ENCODE measurements around the gene TGFBR3.

GRCh38 chr1:91685994-91686393 is 200.0 kb downstream of the TGFBR3 start:
- no peak for TF ChIP-seq MLX (CRISPR knock-in tag; IDR thresholded peaks at IDR 0.05)
- no peak for TF ChIP-seq USF2 (CRISPR knock-in tag; IDR thresholded peaks at IDR 0.05)
- TF ChIP-seq CREB1 (CRISPR knock-in tag; IDR thresholded peaks at IDR 0.05), result no peak
- no peak for TF ChIP-seq FOXJ3 (CRISPR knock-in tag; IDR thresholded peaks at IDR 0.05; ENCODE audit: borderline replicate concordance)
- no peak for TF ChIP-seq ZNF121 (CRISPR knock-in tag; IDR thresholded peaks at IDR 0.05)
- no peak for TF ChIP-seq CTCF (IDR thresholded peaks at IDR 0.05)
- no peak for TF ChIP-seq E2F5 (CRISPR knock-in tag; IDR thresholded peaks at IDR 0.05)
- no peak for TF ChIP-seq TEAD4 (CRISPR knock-in tag; IDR thresholded peaks at IDR 0.05)
- no peak for TF ChIP-seq NR3C1 (CRISPR knock-in tag; conservative IDR thresholded peaks at IDR 0.05; ENCODE audit: low read depth)
- no peak for TF ChIP-seq E2F4 (CRISPR knock-in tag; IDR thresholded peaks at IDR 0.05; ENCODE audit: borderline replicate concordance, low read depth)
- no peak for TF ChIP-seq JUN (CRISPR knock-in tag; IDR thresholded peaks at IDR 0.05)
